GM10266 (cell line): ENCODE measurements around the gene CRACDL.

Experiments used
- DNase-seq: peaks from one replicate; pipeline ENCODE4 v3.0.0; 2012; ENCODE audit errors: extremely low spot score
- CTCF ChIP-seq: IDR thresholded peaks from 2 replicates; pipeline ENCODE4 v1.5.1; 2012; ENCODE audit warnings: mild to moderate bottlenecking, low read depth; ENCODE audit not compliant: control insufficient read depth, insufficient read depth; ENCODE audit errors: missing control alignments

CRACDL gene

GRCh38 chr2:98764499-98764898 is 171.5 kb downstream of the CRACDL start:
- no peak for TF ChIP-seq CTCF
- DNase-seq = no peak

- TF ChIP-seq CTCF = no peak
- DNase-seq = no peak
Measured at GRCh38 chr2:98763209-98763951, 172.6 kb downstream of the CRACDL start.

DNA sequence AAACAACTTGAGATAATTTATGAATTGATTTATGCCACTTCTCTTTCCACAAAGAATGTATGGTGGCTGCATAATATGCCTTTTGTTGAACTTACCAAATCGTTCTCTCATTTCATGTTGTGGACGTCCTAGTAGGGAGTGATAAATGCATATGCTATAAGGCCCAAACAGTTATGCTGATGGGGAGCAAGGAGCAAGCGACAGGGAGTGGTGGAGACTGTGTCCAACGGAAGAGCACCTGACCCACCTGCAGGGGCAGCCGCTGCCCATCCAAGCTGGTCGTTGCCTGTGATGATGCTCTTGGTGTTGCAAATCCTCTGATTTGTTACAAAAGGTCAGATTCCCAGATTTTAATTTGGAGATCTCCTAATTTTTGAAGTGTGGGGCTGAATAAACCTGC is 174.1 kb downstream of the CRACDL start:
- no peak for TF ChIP-seq CTCF

GRCh38 chr2:98761267-98761781 is 174.7 kb downstream of the CRACDL start:
- DNase-seq = no peak
- no peak for TF ChIP-seq CTCF

More for the DNA sequence above, 174.1 kb downstream of the CRACDL start:
- DNase-seq = no peak

GRCh38 chr2:98759827-98760625 is 176.0 kb downstream of the CRACDL start:
- TF ChIP-seq CTCF = no peak
- no peak for DNase-seq

DNA sequence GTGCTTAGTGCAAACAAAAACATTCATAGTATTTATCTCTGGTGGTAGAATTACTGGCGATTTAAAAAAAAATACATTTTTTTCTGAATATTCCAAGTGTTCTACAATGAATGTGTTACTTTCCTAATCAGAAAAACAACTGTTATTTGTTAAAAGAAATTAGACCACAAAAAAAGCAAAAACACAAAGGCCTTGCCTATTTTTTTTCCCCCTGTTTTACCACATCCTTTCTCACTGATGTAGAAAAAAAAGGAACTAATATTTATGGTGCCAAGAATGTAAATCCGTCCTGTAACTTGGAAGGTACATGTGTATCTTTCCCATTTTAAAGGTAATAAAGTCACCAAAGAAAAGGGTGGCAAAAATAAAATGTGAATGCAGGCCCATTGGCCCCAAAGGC is 176.7 kb downstream of the CRACDL start:
- DNase-seq = no peak
- no peak for TF ChIP-seq CTCF

DNA sequence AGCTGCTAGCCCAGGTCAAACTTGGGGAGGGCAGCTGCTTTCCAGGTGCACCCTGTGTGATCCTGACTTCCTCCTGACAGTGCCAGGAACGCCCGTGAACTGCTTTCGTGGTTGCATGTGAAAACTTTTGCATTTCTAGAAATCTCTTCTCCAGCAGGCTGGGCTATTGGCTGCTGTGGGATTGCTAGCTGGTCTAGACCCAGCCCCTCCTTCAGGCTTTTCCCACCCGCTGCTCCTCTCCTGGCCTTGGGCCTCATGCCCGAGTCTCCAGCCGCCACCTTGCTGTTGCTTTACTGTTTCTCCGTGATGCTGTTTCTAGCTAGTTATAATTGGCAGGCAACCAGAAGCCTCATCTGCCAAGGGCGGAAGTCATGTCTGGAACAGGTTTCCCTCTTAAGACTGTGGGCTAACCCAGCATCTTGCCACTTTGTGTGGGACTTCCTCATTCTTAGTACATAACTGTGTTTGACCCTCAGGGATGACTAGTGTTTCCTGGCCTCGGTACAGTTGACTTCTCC is 178.1 kb downstream of the CRACDL start:
- peak; percentile 60 for DNase-seq
- TF ChIP-seq CTCF = no peak
